ENCODE data around the gene CDCA5.

CDCA5 gene

DNA sequence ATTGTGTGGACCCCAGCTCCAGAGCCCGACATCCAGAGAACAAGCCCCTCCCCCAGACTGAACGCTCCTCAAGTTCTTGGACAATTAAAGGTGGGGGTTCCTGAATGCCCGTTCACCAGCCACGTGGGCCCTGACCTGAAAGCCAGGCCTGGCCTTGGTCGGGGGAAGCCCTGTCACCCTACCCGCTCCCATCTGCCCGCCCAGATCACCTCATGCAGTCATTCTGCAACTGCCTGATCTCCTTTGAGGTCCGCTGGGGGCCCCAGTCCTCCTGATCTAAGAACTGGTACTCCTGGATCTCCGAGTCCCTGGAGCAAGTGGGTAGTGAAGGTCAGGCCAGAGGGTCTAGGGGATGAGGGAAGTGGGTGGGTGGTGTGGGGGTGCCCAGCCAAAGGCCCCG lies 16.4 kb downstream of the CDCA5 start:
- DNase-seq, result no peak

GRCh38 chr11:65066805-65067291 lies 17.0 kb downstream of the CDCA5 start:
- no peak for DNase-seq

DNA sequence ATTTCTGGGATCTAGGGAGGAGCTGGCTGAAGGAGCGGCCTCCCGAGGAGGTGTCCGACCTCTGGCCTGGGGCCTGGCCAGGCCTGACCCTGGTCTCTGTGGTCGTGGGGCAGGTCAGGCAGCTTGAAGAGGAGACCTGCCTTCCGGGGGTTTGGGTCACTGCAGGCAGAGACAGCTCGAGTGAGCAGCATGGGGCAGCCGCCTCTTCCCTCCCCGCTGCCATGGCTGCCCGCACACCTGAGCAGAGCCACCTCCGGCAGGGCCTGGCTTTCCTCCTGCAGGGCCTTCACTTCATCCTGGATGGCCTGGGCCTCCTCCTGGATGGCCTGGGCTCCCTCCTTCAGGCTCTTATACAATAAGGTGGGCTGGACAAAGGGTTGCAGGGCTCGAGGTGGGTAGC lies 17.5 kb downstream of the CDCA5 start:
- no peak for DNase-seq

DNA sequence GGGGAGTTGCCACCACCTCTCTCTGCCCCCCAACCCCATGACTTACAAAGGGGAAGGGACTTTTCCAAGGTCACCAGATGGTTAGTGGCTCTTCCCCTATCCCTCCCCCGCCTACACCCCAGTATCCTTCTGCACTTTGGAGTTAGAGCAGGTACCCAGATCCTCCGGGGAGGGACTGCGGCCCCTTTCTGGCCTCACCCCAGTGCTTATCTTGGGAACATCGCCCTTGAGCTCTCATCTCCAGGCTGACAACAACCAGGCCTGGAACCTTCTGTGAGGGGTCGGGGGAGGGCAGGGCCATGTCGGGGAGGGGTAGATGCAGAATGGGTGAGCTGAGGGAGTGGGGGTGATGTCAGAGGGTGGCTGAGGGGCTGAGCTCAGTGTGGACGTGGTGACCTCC lies 18.0 kb downstream of the CDCA5 start:
- no peak for DNase-seq

- no peak for DNase-seq
Observed at GRCh38 chr11:65064847-65065240, 19.0 kb downstream of the CDCA5 start.

DNA sequence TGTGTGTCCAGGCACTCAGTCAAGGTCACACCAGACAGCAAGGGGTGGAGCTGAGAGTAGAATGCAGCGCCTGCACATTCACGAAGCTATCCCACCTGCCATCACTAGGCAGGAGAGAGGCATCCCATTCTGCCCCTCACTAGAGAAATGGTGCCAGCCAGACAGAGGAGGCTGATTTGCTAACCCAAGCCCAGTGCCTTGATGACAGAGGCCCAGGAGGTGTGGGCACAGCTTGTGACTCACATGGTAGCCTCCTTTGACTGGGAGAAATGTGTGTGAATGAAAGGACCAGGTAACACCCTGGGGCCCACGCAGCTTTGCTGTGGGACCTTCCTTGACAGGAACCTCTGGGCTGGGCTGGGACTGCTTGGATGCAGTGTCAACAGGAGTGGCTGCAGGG lies 20.3 kb downstream of the CDCA5 start:
- DNase-seq, result no peak

DNA sequence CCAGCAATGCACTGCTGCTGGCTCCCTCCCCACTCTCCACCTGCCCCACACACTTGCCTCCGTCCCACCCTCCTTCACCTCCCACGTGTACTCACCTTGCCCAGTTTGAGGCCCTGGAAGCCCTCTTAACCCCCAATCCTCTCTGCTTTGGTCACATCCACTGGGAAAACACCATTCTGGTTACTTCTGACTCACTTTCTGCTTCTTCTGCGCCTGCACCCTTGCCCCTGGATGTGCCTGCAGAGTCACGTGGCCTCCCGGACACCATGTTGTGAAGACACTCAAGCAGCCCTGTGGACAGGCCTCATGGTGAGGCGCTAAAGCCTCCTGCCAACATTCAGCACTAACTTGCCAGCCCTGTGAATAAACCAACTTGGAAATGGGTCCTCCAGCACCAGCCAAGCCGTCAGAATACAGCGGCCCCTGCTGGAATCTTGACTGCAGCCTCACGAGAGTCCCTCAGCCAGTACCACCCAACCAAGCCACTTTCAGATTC lies 22.9 kb downstream of the CDCA5 start:
- no peak for DNase-seq

DNA sequence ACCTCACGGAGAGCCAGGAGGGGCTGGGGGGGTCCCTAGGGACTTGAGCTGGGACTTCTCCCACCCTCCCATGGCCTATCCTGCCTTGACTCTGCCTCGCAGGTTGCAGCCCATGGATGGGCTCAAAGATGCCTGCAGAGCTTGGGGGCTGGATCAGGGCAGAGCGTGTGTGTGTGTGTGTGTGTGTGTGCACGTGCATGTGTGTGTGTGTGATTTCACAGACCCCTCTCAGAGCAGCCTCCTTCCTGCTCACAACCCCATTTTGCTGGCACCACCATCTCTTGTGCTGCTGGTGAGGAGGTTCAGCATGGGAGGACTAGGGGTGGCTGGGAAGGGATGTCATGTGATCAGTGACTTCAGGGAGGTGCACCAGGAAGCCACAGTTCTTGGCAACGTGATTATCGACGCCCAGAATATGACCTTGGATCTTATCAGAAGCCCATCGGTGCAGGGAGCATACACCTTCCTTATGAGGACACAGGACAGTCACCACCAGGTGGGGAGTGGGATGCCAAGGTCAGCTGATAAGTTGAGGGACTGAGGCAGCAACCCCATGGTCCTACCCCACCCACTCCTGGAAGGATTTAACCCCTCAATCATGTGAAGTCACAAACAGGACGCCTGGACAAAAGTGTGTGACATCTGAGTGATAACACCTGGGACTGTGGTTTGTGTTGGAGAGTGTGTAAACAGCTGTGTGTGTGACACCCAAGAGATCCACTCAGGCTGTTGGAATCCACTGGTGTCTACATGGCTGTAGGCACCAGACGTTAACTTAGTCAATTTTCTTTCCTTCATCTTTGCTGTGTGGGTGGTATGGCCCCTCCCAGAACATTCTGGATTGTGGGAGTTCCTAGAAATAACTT lies 23.6 kb downstream of the CDCA5 start:
- no peak for DNase-seq

DNA sequence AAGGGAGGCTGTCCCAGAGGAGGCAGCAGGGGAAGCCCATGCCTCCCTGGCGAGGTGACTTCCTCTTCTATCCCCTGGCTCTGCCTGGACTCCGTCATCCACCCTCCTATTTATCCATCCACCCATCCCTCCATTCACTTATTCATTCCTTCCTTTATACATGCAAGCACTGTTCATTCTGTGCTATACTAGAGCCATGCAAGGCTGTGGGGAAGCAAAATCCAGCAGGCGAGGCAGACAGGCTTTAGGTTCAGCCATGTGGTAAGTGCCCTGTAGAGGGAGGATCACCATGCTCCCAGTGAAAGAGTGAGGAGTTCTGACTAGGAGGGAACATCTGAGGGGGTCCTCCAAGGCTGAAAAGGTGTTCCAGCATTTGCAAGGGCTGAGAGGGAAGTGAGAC lies 24.3 kb downstream of the CDCA5 start:
- no peak for DNase-seq

DNA sequence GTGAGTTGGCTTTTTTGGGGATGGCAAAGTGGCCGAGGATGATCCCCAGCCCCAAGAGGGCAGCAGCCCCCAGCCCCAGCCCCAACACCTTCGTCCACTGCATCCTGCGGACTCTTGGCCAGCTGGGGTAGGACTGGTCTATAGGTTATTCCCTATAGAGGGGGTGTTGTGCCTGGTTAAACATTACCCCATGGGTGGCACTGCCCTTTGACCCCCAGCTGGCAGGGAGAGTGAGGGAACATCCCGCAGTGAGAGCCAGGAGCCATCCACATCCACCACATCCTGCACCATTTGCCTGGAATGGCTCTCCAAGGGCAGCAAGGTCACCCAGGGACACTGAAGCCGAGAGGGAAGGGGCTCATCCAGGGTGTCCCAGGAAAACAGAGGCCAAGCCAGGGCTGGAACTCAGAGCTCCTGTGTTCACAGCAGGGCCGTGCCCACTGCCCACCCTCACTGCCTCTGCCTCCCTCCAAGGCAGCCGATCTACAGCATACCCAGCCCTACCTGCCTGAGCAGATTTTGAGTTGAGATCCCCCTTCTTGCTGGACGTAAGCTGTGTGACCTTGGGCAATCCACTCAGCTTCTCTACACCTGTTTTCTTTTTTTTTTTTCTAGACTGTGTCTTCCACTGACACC lies 25.3 kb downstream of the CDCA5 start, which contains the start of gene NAALADL1:
NAALADL1 (minus strand) TSS at position 135 of the 636 bp plus-strand sequence; CDS start at position 103, 32 bp downstream.
- no peak for DNase-seq

DNA sequence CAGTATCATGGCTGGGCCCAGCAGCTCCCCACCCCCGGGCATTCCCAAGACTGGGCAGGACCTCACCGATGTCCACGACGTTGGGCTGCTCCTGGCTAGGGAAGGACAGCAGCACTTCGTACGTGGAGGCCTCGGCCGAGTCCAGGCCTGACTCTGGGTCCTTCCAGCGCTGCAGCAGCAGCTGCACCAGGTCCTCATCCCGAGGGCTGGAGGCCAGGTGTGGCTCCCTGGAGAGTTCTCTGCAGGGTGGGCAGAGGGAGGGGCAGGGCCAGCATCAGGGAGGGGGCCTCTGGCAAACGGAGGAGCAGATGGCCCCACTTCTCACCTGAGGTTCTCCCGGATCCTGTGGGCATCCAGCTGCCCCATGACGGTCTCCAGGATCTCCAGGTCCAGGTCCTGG lies 25.8 kb downstream of the CDCA5 start:
- DNase-seq, result no peak

DNA sequence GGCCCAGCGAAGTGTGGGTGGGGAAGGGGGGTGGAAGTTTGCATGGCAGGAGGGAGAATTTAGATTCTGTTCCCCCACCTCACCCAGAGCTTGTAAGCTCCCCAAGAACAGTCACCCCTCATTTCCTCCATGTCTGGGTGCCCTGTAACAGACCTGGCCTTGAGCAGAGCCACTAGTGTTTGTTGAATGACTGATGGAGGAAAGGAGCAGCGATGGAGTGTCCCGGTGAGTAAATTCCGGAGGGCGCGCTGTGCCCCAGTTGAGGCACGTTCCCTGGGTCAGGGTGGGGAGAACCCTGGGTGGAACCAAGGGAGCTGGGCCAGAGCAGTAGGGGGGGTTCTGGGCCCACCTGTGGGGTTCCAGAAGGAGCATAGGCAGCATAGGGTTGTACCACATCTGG lies 26.3 kb downstream of the CDCA5 start:
- DNase-seq, result no peak

DNA sequence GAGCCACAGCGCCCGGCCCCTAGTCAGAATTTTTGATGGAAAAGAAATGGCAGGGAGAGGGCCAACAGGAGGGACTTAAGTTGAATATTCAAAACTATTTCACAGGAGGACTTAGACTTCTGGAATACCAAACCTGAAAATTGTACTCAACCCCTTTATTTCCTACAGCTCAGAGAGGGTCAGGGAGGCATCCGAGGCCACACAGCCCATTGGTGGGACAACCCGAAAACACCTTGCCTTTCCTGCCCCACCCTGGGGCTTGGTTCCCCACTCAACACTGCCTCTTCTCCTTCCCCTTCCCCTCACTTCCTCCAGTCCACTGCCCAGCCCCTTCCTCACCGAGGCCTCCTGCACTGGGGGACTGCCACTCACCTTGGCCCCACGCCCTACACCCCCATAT lies 26.8 kb downstream of the CDCA5 start:
- no peak for DNase-seq

- no peak for DNase-seq
Observed at GRCh38 chr11:65055538-65055937, 28.3 kb downstream of the CDCA5 start.

GRCh38 chr11:65053827-65054508 lies 29.9 kb downstream of the CDCA5 start:
- no peak for DNase-seq

DNA sequence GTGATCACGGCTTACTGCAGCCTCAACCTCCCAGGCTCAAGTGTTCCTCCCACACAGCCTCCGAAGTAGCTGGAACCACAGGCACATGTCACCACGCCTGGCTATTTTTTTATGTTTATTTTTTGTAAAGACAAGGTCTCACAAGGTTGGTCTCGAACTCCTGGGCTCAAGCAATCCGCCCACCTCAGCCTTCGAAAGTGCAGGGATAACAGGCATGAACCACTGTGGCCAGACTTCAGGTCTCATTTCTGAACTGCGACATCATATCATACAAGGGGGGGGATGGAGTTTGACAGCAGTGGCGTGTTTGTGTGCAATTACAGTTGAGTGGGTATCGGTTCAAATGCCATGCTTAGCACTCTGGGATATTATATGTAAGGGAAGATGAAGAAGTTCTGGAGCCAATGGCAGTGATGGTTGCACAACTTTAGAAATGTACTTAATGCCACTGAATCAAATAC lies 32.4 kb downstream of the CDCA5 start:
- DNase-seq, result no peak

DNA sequence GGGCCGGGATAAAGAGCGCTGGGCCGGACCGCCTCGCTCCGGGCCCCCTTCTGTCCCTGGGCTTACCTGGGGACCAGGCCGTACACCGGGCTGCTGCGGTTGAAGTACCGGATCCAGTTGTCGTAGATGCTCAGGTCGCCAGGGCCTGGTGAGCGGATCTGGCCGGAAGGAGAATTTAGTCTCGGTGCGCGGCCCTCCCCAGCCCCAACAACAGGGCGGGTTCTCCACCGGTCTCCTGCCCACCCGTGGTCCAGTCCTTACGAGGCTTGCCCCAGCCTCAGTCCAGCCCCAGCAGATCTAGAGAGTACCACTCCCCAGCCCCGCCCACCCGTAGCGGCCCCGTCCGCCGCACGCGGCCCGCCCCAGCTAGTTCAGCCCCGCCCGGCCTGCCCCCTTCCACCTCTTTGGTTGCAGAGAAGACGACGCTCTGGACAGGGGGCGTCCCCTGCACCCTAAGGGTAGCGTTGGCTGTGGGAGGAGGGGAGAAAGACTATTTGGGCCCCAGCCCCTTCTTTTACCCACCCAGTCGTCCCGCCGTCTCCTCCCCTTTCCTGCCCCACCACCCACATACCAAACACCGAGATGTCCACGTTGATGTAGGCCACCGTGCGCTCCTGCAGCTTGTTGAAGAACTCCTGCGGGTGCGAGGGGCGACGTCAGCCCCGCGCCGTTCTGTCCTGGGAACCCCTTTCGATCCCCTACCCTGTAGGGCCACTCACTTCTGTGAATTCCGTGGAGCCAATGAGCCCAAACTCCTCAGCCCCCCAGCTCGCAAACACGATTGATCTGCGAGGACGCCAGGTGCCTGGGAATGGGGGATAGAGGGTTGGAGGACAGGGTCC lies 36.0 kb downstream of the CDCA5 start:
- no peak for DNase-seq

DNA sequence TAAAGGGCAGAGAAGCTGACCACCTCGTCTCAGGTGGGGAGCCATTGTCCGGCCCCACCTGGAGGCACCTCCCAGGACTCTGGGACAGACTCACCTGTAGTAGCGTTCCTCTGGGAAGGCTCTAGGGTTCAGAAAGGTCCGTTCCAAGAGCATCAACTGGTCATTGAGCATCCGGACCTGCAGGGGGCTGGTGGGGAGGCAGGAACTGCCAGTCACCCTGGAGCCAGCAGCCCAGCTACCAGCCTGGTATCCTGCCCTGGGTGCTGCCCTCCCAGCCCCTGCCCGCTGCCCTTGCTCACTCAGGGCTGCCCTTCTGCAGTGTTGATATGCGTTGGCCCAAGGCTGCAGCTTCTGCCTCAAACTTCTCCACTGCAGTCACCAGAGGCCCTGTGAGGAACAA lies 38.1 kb downstream of the CDCA5 start:
- DNase-seq, result no peak

DNA sequence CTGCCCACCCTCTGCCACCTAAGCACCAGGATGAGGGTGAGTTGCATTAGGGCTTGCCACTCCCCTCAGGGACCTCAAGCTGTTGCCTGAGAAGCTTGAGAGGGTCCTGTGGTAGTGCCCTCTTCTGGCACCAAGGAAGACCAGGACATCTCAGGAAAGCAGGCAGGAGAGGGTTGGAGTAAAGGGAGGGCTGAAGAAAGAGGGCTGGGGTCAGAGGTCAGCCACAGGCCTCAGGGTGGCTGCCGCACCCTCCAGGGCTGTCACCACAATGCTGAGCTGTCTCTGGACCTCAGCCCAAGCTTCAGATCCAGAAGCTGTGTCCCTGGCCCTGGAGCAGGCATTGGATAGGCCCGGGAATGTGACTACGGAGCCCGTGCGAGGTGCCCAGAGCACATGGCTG lies 38.8 kb downstream of the CDCA5 start:
- DNase-seq, result no peak

DNA sequence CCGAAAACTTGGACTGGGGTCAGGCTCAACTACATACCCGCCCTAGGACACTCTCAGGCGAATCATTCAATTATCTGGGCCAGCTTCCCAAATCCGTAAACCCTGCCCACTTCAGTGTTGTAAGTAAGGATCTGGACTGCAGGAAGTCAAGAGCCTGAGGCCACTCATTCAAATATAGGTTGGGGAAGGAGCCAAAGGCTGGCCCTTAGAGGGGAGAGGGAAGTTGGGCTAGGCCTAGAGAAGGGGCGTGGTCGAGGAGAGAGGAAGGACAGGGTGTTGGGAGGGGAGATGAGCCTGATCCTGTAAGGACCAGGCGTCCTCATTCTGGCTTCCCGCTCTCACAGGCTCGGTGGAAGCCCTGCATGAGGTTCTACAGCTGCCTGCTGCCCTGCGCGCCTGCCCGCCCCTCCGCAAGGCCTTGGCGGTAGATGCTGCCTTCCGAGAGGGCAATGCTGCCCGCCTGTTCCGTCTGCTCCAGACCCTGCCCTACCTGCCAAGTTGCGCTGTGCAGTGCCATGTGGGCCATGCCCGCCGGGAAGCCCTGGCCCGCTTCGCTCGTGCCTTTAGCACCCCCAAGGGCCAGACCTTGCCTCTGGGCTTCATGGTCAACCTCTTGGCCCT lies 39.8 kb downstream of the CDCA5 start:
- DNase-seq, result no peak

- no peak for DNase-seq
Observed at GRCh38 chr11:65042891-65043290, 40.9 kb downstream of the CDCA5 start.
